H1 (cell line): ENCODE measurements around the gene SOX6. TPM values are rescaled to one million over a fixed set of nuclear protein-coding genes. Genes with fewer than 3 reads are reported as not detected.

Source experiments
- BACH1 ChIP-seq: IDR thresholded peaks from 2 replicates; pipeline ENCODE4 v1.6.1; 2012; ENCODE audit warnings: low read length, improper control_type of control experiment
- CTCF ChIP-seq, 3 experiments: IDR thresholded peaks; 1 replicate in 2 of 3; 2 replicates in 1 of 3; pipeline versions ENCODE4 v1.5.1 to v1.6.1; 2011; ENCODE audit warnings: low read length in 3 of 3, mild to moderate bottlenecking in 3 of 3, inconsistent platforms in 2 of 3, low read depth in 1 of 3, moderate library complexity in 1 of 3; ENCODE audit not compliant: insufficient read depth in 1 of 3; ENCODE audit errors: control extremely low read depth in 1 of 3
- RBBP5 ChIP-seq: IDR thresholded peaks from 2 replicates; pipeline ENCODE4 v1.7.1; 2012; ENCODE audit warnings: low read depth, mild to moderate bottlenecking, inconsistent platforms, low read length, moderate library complexity, borderline replicate concordance
- polyA plus RNA-seq, 7 experiments: library from polyadenylated mRNA; depleted of rRNA in 3 of 7; stranded (reverse) in 5 of 7; unstranded in 2 of 7; fragments of >200 nt in 5 of 7; fragments of 200-250 nt in 2 of 7; gene quantifications; 1 replicate in 5 of 7; 2 replicates in 1 of 7; 4 replicates in 1 of 7; pipeline versions ENCODE4 v1.2.1 to v1.2.3, GENCODE V29; 2011 to 2013; ENCODE audit warnings: missing spikeins in 2 of 7, mixed read lengths in 2 of 7
- total RNA-seq: library from RNA; stranded (reverse); fragmentation: NEBNext Ultra II Directional; extraction: Animal tissue kit (Norgen Biotek cat#: 25700); gene quantifications from 2 replicates; pipeline ENCODE4 v1.2.1, GENCODE V29; 2021

The SOX6 gene
- total and polyA plus RNA-seq, 2 of the 8 experiments (the other 6 are each of a cell fraction or from before 2014, with no cell fraction given): 0.09 TPM; not detected in 1

GRCh38 chr11:16312233-16312765 is 44.0 kb downstream of the SOX6 start (continued):
- TF ChIP-seq CTCF (IDR thresholded peaks at IDR 0.05; ENCODE audit: control extremely low read depth in 1 of 3, insufficient read depth in 1 of 3, low read depth in 1 of 3, low read length in 3 of 3) (no peak), RBBP5 (no peak), BACH1 (no peak)
